GM18526 (cell line): ENCODE results near the gene PCBP3.

Experiments
- POLR2A ChIP-seq: IDR thresholded peaks from 3 replicates; pipeline ENCODE4 v1.6.1; 2011; ENCODE audit not compliant: insufficient read length; ENCODE audit errors: extremely low read depth

Gene PCBP3

DNA sequence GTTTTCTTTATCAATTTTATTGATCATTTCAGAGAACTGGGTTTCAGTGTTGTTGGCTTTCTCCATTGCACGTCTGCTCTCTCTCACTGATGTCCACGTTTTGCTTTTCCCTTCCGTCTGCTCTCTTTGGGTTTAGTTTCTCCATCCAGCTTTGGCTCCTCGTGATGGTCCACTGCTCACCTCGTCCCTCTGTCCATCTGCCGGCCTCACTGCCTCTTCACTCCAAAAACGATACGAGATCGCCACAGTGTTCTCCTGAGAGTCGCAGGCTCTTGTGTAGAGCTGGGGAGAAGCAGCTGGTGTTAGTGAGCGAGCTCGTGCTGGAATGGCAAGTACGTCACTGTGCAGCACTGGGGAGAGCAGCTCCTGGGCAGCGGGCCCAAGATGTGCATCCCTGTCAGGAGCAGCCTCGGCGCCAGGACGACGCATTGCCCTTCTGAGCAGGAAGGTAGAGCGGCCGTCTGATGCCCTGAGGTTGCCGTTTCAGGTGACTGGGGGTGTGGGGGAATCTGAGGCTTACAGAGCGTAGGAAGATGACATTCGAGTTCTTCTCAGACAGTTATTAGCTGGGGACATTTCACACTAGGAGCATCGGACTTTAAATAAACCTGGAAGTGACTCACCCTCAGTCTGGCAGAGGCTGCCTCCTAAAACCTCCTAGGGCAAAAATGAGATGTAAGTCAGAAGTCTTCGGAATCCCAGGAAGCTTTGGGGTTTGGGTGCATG is 31.4 kb upstream of the PCBP3 start:
- TF ChIP-seq POLR2A: no peak

DNA sequence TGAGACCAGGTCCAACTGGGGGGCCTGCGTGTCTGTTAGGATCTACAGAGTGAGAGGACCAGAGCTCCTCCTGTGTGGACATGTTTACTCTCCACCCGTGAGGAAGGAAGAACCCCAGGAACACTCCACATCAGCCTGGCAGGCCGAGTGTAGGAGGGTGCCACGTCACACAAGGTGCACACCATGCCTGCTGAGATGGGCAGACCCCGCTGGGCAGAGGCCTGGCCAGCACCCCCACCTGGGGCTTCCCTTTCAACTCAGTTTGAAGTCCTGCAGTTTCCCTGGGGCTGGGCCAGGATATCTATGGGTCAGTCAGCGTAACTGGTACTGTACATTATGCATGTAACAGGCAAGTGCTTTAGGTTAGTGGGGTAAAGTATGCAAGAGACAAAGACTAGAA is 30.1 kb upstream of the PCBP3 start:
- no peak for TF ChIP-seq POLR2A

- TF ChIP-seq POLR2A: no peak
Observed at GRCh38 chr21:45613881-45614280, 29.6 kb upstream of the PCBP3 start.

DNA sequence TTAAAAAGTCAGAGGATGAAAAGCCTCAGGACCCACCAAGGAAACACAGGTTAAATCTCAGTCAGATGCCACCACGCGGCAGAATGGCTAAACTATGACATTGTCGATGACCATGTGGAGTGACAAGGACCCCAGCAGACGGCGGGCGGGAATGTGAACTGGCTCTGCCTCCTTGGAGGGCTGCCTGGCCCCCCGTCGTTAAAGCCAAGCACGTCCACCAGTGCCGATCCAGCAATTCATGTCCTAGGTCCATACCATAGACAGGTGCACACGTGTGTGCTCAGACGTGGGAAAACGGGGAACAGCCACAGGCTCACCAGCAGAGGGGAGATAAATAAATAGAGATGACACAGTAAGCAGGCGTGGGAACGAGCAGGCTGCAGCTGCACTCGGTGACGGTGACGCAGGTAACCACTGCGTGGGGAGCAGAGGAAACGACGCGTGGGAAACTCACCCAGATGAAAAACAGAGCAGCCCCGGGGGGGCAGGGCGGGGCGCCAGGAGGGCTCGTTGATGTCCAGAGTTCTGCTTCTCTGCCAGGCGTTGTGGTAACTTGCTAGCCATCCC is 28.3 kb upstream of the PCBP3 start:
- TF ChIP-seq POLR2A: no peak

- TF ChIP-seq POLR2A: no peak
Observed at GRCh38 chr21:45617021-45617921, 26.3 kb upstream of the PCBP3 start.

DNA sequence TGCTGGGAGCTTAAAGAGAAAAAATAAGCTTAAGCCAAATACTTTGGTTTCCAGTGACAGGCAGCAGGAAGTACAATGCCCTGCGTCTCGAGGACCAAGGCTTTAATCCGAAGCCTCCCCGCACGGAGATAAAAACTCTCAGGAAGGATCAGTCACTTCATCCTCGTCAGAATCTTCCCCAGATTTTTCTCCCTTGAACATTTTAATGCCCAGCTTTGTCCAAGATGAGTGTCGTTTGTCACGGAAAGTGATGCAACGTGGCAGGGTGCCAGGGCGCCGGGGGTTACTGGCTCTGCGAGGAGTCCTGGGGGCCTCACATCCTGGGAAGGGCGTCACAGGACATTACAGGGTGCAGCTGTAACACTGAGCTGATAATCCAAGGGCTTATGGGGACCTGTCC is 25.2 kb upstream of the PCBP3 start:
- TF ChIP-seq POLR2A: no peak

GRCh38 chr21:45618846-45619485 is 24.6 kb upstream of the PCBP3 start:
- no peak for TF ChIP-seq POLR2A

- TF ChIP-seq POLR2A: no peak
Observed at GRCh38 chr21:45620201-45620923, 23.2 kb upstream of the PCBP3 start.

GRCh38 chr21:45622416-45623097 is 21.0 kb upstream of the PCBP3 start:
- no peak for TF ChIP-seq POLR2A

GRCh38 chr21:45623436-45623835 is 20.1 kb upstream of the PCBP3 start:
- no peak for TF ChIP-seq POLR2A

DNA sequence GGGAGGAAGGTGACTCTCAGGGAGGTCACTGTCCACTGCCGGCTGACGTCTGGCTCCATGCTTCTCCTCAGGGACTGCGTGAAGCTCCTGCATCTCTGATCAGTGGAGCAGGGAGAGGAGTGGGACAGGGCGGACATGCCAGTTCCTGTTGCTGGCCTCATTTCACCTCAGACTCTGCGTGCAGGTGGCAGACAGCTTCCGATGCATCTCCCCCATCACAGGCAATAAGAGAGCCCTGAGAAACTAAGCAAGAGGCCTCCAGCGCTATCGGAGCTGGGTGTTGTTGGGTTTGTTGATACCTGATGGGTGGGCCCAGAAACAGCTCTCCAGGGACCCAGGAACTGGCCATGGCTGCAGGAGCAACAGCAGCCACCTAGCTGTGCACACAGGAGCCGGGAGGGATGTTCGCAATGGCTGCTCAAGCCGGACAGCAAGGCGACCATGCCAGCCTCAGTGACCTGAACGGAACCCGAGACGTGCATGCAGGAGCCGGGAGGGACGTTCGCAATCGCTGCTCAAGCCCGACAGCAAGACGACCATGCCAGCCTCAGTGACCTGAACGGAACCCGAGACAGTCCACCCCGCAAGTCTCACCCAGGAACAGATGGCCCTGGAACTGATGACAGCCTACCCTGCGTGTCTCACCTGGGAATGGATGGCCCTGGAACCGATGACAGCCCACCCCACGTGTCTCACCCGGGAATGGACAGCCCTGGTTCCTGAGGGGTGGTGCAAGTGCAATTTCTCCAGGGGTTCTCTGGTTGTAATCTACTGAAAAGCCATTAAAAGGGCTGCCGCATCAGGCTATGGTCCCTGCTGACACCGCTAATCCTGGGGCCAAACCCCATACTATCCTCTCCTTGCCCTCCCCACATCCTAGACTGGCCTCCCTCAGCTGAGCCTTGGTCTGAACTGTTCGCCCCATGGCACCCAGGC is 14.2 kb upstream of the PCBP3 start:
- TF ChIP-seq POLR2A: no peak

GRCh38 chr21:45630066-45630694 is 13.3 kb upstream of the PCBP3 start:
- TF ChIP-seq POLR2A: no peak

DNA sequence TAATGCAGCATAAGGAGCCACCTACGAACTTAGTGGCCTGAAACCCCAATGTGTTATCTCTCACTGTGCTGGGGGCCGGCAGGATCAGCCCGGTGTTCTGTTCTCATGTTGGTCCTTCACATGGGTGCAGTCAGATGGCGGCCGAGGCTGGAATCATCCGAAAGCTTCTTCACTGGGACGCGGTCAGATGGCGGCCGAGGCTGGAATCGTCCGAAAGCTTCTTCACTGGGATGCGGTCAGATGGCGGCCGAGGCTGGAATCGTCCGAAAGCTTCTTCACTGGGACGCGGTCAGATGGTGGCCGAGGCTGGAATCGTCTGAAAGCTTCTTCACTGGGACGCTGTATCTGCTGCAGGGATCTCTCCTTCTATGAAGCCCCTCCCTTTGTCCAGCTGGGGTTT is 12.6 kb upstream of the PCBP3 start:
- no peak for TF ChIP-seq POLR2A
